Hepatic stellate cell (primary cell): ENCODE results near the gene TUT7.
"Not testable (repeated sequence)": the region's sequence is repeated elsewhere in the genome, so short reads cannot be mapped to it uniquely, and the experiment has no call there.

Experiments
- DNase-seq: peaks from one replicate; pipeline ENCODE4 v3.0.0; 2011; ENCODE audit warnings: low spot score

The TUT7 gene, protein sequence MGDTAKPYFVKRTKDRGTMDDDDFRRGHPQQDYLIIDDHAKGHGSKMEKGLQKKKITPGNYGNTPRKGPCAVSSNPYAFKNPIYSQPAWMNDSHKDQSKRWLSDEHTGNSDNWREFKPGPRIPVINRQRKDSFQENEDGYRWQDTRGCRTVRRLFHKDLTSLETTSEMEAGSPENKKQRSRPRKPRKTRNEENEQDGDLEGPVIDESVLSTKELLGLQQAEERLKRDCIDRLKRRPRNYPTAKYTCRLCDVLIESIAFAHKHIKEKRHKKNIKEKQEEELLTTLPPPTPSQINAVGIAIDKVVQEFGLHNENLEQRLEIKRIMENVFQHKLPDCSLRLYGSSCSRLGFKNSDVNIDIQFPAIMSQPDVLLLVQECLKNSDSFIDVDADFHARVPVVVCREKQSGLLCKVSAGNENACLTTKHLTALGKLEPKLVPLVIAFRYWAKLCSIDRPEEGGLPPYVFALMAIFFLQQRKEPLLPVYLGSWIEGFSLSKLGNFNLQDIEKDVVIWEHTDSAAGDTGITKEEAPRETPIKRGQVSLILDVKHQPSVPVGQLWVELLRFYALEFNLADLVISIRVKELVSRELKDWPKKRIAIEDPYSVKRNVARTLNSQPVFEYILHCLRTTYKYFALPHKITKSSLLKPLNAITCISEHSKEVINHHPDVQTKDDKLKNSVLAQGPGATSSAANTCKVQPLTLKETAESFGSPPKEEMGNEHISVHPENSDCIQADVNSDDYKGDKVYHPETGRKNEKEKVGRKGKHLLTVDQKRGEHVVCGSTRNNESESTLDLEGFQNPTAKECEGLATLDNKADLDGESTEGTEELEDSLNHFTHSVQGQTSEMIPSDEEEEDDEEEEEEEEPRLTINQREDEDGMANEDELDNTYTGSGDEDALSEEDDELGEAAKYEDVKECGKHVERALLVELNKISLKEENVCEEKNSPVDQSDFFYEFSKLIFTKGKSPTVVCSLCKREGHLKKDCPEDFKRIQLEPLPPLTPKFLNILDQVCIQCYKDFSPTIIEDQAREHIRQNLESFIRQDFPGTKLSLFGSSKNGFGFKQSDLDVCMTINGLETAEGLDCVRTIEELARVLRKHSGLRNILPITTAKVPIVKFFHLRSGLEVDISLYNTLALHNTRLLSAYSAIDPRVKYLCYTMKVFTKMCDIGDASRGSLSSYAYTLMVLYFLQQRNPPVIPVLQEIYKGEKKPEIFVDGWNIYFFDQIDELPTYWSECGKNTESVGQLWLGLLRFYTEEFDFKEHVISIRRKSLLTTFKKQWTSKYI (N-terminal part only)

DNA sequence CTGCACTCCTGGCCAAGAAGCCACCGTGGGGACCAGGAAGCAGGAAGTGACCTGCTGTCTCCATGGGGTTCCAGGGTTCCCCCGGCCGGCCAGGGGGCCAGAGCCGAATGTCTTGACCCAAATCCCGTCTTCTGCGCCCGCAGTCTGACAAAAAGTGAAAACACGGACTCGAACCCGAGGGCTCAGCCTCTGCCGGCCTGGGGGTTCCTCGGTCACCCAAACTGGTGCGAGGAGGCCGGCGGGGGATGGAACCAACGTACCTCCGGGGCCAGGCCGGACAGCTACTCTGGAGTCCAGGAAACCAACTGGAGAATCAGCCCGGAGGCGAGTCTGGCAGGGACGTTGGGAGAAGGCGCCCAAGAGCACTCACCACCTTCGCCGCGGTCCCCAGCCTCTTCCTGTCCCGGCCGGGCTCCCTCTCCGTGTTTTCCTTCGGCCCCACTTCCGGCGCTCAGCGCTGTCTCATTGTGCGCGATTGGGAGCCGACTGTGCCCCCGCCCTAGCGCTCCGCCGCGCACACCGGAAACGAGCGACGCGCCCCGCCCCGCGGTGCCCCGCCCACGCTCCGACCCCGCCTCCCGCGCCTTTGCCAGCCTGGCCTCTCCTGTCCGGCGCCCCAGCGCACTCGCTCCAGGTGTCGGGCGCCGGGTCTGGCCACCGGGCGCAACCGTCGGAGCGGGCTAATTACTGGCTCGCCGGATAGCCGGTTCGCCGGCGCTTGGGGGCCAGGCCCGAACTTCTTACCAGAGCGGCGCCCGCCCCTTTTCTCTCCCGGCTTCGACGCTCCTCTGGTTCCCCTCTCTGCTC, at the start of gene TUT7:
Gene TUT7, minus strand, starts transcription at position 400 of the 807 bp plus-strand sequence. CDS start 1,211 bp downstream, outside the sequence.
- peak; percentile 91 for DNase-seq

DNA sequence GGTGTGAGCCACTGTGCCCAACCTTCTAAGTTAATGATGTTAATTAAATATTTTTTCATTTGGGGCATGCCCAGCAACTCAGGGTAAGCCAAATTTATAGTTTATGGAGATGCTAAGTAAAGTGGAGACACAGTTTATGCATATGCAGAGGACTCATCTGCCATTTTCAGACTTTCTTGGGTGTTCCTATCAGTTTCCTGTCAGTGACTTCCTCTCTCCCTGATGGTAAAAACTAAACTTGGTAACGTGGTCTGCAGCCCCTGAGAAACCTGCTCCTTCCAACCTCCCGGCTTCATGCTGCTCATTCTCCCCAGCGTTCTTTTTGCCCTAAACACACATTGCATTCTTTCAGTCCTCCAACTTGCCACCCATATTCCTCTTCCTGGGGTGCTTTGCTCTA, 48.4 kb upstream of the TUT7 start:
- DNase-seq, result no peak

DNA sequence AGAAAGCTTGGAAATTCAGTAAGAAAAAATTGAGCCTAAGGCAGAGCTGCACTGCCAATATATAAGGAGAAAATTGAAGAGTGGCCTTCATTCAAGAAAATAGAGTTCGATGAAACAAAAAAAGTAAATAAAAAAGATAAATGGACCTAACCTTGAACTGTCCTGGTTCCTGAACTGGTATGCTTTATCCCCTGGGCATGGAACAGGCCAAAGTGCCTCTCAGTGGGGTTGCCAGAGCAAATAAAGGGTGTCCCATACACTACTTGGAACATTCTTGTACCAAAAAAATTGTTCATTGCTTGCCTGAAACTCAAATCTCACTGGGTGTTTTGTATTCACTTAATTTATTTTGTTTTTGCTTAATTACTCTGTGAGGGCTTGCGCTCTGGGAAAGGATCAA, 42.2 kb upstream of the TUT7 start:
- DNase-seq, result no peak

DNA sequence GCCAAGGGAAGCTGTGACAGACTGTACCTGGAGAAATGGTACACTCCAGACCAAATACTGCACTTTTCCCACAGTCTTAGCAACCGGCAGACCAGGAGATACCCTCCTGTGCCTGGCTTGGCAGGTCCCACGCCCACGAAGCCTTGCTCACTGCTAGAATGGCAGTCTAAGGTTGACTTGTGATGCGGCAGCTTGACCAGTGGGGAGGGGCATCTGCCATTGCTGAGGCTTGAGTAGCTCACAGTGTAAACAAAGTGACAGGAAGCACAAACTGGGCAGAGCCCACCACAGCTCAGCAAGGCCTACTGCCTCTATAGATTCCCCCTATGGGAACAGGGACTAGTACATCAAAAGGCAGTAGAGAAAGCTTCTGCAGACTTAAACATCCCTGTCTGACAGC, 36.0 kb upstream of the TUT7 start:
- DNase-seq, result not testable (repeated sequence)

DNA sequence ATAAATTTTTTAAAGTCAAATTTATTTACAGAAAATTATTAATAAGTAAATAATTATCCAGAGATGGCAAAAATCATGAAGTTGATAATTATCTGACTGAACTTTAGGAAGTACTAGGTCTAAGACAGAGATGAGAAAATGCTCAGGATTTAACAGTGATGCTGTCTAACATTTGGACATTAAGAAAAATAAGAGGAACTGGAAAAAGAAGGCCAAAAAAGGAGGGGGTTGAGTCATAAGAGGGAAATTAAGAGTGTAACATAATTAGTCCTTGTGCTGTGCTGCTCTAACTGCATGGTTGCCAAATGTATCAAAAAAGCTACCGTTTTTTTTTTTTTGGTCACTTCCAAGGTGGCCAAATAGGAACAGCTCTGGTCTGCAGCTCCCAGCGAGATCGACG, 35.4 kb upstream of the TUT7 start:
- no peak for DNase-seq

DNA sequence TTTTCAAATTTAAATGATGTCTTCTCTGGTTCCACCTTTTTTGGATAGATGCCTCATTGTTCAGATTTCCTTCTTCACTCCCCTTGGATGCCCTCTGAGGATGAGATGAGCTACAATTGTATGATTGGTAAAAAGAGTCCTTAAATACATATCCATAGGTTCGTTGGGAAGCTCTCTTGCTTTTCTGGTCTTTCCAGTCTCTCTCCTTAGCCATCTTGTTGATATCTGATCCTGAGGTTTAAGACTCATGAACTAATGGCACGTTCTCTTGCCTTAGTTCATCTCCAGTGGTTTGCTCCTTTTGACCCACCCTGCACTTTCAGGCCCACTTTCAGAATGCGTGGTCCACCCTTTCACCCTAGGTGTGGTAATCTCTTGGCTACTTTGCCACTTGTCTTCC, 33.2 kb upstream of the TUT7 start:
- DNase-seq, result no peak

DNA sequence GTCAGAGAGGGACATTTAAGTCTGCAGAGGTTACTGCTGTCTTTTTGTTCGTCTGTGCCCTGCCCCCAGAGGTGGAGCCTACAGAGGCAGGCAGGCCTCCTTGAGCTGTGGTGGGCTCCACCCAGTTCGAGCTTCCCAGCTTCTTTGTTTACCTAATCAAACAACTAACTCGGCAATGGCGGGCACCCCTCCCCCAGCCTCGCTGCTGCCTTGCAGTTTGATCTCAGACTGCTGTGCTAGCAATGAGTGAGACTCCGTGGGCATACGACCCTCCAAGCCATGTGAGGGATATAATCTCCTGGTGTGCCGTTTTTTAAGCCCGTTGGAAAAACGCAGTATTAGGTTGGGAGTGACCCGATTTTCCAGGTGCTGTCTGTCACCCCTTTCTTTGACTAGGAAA, 28.8 kb upstream of the TUT7 start:
- not testable (repeated sequence) for DNase-seq

DNA sequence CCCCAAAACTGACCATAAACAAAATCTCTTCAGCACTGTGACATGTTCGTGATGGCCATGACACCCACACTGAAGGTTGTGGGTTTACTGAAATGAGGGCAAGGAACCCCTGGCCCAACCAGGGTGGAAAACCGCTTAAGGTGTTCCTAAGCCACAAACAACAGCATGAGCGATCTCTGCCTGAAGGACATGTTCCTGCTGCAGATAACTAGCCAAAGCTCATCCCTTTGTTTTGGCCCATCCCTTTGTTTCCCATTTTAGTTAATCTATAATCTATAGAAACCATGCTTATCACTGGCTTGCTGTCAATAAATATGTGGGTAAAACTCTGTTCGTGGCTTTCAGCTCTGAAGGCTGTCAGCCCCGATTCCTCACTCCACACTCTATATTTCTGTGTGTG, 21.8 kb upstream of the TUT7 start:
- no peak for DNase-seq

DNA sequence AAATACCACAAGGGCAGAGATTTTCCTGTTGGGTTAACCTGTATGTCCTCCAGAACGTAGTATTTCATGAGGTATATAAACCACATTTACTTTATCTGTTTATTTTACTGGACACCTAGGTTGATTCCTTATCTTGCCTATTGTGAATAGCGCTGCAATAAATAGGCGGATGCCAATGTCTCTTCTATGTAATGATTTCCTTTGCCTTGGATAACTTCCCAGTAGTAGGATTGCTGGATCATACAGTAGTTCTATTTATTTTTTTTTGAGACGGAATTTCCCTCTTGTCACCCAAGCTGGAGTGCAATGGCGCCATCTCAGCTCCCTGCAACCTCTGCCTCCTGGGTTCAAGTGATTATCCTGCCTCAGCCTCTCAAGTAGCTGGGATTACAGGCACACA, 15.6 kb upstream of the TUT7 start:
- DNase-seq, result no peak

DNA sequence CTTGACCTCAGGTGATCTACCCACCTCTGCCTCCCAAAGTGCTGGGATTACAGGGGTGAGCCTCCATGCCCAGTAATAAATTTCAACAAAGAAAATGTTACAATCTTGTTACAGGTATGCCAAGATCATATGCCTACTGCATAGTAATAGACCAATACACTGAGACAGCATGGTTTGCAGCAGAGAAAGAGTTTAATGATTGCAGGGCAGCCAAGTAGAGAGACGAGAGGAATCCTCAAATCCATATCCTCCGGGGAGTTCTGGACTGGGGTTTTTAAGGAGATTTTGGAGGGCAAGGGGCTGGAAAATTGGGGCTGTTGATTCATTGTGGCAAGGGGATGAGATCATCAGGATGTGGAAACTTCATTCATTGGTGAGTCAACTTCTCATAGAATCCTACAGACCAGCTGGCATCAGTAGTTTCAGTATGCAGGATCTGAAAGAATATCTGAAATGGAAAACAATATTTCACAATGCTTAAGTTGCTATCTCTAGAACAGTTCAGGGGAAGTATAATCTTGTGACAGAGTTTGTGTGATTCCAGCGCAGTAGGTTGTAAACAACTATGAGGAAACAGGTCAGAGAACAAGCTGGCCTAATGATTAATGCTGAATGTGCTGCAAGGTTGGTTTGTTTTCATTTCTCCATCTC, 14.8 kb upstream of the TUT7 start:
- no peak for DNase-seq

DNA sequence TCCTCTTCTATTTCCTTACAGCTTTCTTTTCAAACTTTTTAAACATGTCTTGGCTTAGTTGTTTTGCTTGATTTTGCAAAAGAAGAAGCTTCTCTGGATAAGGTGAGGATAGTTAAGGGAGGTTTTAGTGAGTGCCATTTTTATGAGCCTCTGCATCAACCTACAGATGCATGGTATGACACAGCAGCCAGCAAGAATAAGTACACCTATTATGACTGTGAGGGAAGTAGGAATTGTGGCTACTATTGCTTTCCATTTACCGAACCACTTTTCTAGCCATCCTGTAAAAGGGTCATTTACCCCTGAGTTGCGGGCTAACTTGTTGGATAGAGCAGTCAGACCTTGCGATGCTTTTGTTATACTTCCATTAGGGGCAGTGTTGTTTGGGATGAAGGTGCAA, 7.0 kb upstream of the TUT7 start:
- no peak for DNase-seq

DNA sequence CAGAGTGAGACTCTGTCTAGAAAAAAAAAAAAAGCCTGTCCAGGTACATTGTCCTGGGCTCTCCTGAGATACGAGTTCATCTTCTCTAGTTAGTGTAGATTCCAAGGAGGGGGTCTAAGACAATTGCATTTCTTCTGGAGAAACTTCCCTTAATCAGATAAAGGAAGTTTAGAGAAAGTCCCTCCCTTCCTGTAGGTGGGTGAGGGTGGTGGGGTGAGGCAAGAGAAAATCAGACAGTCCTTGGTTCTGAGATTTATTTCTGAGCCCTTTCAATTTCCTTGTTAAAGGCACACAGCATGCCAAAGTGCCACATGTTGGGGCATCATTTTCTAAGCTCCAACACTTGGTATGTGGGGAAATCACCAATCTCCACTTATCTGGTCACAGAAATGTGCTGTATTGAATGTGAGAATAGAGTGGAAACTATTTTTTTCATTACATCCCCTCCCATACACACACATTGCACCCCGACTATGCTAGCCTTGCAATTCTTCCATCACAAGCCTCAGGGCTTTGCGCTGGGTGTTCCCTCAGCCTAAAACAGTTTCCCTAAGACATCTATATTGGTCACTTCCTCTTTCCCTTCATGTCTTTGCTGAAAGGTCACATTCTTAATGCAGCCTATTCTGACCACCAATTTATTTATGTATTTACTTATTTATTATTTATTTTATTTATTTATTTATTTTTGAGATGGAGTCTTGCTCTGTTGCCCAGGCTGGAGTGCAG, 5.1 kb upstream of the TUT7 start:
- DNase-seq, result no peak

DNA sequence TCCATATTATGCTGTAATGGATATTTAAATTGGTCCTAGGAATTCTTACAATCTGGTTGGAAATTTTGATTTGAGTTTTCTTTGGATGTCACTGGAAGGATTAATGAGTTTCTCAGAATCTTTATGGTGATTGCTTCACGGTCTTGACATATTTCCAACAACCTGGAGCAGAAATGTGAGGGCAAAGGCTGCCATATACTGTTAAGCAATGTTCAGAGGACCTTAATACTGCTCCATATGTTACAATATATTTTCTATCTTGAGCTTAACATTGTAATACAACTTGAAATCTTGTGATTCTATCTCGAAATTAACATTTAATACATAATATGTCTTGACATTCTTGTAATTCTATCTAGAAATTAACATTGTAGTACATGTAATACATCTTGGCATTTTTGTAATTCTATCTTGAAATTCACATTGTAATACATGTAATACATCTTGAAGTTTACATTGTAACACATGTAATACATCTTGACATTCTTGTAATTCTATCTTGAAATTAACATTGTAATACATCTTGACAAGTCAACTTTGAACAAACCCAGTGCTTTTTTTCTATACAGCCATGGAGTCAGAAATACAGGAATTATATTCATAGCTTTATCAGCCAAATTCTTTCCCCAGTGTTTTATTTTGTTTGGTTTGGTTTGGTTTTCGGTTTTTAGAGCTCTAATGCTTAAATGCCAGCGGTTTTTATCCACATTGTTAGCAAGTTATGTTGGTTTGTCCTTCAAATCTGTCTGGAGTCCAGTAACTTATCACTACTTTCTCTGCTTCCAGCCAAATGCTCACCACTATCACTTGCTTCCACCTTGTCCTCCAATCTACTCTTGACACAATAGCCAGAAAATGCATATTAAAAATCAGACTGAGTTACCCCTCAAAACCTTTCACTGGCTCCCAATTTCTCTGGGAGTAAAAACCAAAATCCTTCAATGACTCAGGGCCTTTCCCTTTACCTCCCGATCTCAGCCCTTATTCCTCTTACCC, 3.0 kb upstream of the TUT7 start:
- no peak for DNase-seq

DNA sequence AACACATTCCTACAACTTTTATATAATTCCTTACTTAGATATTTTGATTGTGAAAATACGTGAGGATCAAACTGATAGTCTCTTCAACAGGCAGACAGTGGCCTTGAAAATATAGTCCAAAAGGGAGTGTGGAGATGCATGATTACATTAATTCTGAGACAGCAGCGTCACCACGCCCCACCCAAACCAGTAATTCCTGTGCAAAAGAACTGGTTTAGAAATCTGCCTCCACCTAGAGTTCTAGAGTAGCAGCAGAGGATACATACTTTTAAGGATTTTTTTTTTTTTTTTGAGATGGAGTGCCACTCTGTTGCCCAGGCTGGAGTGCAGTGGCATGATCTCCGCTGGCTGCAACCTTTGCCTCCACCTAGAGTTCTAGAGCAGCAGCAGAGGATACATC, 1.6 kb upstream of the TUT7 start:
- no peak for DNase-seq

DNA sequence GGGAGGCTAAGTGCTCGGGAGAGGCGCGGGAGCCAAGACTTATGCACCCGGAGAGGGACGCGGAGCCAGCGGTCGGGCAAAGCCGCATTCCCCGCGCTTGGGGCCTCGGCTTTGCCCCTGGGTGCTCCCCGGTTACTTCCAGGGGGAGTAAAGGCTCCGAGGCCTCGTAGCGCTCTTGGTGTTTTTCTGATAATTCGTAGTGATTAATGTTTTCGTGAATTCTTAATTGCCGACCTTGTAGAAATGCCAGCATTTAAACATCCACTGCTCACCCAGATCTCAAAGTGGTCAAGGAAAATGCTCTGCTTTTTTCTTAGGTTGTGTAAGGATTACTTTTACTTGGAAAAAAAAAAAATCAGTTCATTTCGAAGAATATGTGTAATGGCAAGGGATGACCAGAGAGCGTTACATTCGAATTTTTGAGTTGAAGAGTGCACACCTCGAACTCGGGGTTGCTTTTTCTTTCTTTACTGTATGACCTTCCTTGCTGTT, 654 bp upstream of the TUT7 start:
- peak; percentile 68 for DNase-seq

DNA sequence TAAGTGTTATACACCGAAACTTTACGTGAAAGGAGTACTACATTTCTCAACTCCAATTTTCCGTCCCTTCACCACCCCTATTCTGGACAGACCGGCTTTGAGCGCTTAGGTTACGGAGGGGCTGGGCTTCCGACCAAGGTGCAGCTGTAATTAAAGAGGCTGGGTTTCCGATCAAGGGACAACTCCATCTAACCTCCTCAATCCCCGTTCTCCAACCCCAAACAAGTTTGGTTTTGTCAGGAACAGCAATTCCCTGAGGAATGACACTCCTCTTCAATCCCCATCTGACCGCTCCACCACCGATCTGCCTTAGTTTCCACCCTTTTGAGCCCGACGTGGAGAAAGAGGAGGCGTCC, 577 bp downstream of the TUT7 start:
- no peak for DNase-seq

DNA sequence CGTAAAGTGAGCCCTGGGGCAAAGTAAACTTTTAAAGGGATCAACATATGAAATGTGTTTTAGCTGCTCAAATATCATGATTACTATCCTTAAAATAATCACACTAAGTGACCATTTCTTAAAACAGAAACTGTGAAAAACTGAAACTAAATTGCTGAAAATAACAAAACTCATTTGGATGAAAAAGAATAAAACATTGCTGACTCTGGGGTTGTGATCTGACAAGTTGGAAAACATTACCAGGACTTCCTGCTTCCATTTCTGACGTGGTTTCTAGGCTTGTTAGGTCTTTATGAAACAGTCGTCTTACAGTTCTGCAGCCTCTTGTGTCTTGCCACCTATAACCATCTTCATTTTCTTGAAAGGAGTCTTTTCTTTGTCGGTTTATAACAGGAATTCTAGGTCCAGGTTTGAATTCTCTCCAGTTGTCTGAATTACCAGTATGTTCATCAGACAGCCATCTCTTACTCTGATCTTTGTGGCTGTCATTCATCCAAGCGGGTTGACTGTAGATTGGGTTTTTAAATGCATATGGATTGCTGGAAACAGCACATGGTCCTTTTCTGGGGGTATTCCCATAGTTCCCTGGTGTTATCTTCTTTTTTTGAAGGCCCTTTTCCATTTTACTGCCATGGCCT, 1.7 kb downstream of the TUT7 start:
- no peak for DNase-seq

DNA sequence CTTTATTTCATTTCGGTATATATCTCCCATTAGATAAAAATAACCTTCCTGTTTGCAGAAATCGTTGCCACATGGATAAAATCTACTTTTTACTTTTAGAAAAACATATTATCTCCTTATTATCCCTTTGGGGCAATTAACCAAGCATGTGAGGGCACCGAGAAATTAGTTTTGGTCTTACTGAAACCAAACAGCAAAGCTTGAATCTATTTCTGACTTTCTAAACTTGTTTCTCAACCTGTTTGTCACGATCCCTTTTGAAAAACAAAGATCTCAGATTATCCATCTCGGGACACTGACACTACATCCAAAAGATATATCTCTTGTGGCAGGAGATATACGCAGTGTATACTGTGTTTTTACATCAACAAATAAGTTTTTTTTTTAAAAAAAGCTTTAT, 2.3 kb downstream of the TUT7 start:
- no peak for DNase-seq
